IMR-90 (cell line): Measurements from ENCODE around the gene OR51B4. TPM values are rescaled to one million over a fixed set of nuclear protein-coding genes. Genes with fewer than 3 reads are reported as not detected.

ENCODE experiments used
- ATAC-seq: fragments of 200-7000 bp; cut with Tn5 transposase; 2 replicates; pipeline ENCODE4 v1.9.1; 2020; ENCODE audit warnings: low read depth, mild to moderate bottlenecking, moderate library complexity
- BruUV-seq: library from RNA; stranded (reverse); fragments of 400-500 nt; replicated peaks from 2 replicates; lab custom pipeline; 2021; lab: Mats Ljungman, UMichigan
- CTCF ChIA-PET: fragments of 300-600 bp; formaldehyde crosslinking; extraction: SDS; loops from one replicate; lab custom pipeline; 2021; ENCODE audit warnings: antibody characterized with exemption; lab: Yijun Ruan, JAX
- POLR2A ChIA-PET: fragments of 300-600 bp; sonication (Branson Sonifier 250); formaldehyde crosslinking; loops from one replicate; lab custom pipeline; 2022; ENCODE audit warnings: antibody characterized with exemption; ENCODE audit not compliant: unreplicated experiment; lab: Charles Lee
- DNase-seq: peaks from one replicate; pipeline ENCODE4 v3.0.0; 2013
- H2AFZ ChIP-seq: replicated peaks from 2 replicates; pipeline ENCODE3; 2013; ENCODE audit warnings: low read length, mild to moderate bottlenecking; ENCODE audit not compliant: poor library complexity
- H2AK5ac ChIP-seq: 2 replicates; pipeline ENCODE4 v1.6.1; 2013; ENCODE audit warnings: low read depth, low read length, inconsistent platforms
- H2AK9ac ChIP-seq: replicated peaks from 2 replicates; pipeline ENCODE3; 2013; ENCODE audit warnings: mild to moderate bottlenecking, low read depth, low read length, moderate library complexity; ENCODE audit not compliant: poor library complexity
- H2BK120ac ChIP-seq: 2 replicates; pipeline ENCODE4 v1.6.1; 2013; ENCODE audit warnings: low read depth, low read length, inconsistent platforms
- H2BK15ac ChIP-seq: 3 replicates; pipeline ENCODE4 v1.6.1; 2013; ENCODE audit warnings: low read depth, low read length, inconsistent platforms
- H2BK20ac ChIP-seq: 2 replicates; pipeline ENCODE4 v1.6.1; 2013; ENCODE audit warnings: low read depth, mild to moderate bottlenecking, inconsistent platforms, low read length, moderate library complexity
- H2BK5ac ChIP-seq: 2 replicates; pipeline ENCODE4 v1.6.1; 2013; ENCODE audit warnings: mild to moderate bottlenecking, low read depth, low read length, inconsistent platforms; ENCODE audit not compliant: poor library complexity, severe bottlenecking
- H3K14ac ChIP-seq: replicated peaks from 2 replicates; pipeline ENCODE4 v1.6.1; 2013; ENCODE audit warnings: low read depth, low read length, inconsistent platforms
- H3K18ac ChIP-seq: 2 replicates; pipeline ENCODE4 v1.6.1; 2013; ENCODE audit warnings: low read depth, low read length, control low read depth
- H3K23ac ChIP-seq: 2 replicates; pipeline ENCODE4 v1.6.1; 2013; ENCODE audit warnings: low read depth, low read length, inconsistent platforms
- H3K27ac ChIP-seq: 2 replicates; pipeline ENCODE4 v1.5.1; 2013; ENCODE audit warnings: mild to moderate bottlenecking, control low read depth, low read length; ENCODE audit not compliant: insufficient read depth
- H3K27me3 ChIP-seq: 2 replicates; pipeline ENCODE4 v1.6.1; 2013; ENCODE audit warnings: low read length; ENCODE audit not compliant: control insufficient read depth, insufficient read depth
- H3K36me3 ChIP-seq: 2 replicates; pipeline ENCODE4 v1.6.1; 2013; ENCODE audit warnings: low read length, mixed read lengths; ENCODE audit not compliant: control insufficient read depth, insufficient read depth
- H3K4ac ChIP-seq: 2 replicates; pipeline ENCODE4 v1.6.1; 2013; ENCODE audit warnings: low read depth, low read length, inconsistent platforms
- H3K4me1 ChIP-seq: 2 replicates; pipeline ENCODE4 v1.6.1; 2013; ENCODE audit warnings: low read length, mixed read lengths; ENCODE audit not compliant: control insufficient read depth, insufficient read depth
- H3K4me2 ChIP-seq: 2 replicates; pipeline ENCODE4 v1.6.1; 2013; ENCODE audit warnings: low read depth, mild to moderate bottlenecking, control low read depth, low read length, moderate library complexity
- H3K4me3 ChIP-seq: 2 replicates; pipeline ENCODE4 v1.5.1; 2013; ENCODE audit warnings: low read depth, mild to moderate bottlenecking, control low read depth, low read length, moderate library complexity; ENCODE audit not compliant: insufficient read depth
- H3K56ac ChIP-seq: 2 replicates; pipeline ENCODE4 v1.6.1; 2013; ENCODE audit warnings: low read length, inconsistent platforms; ENCODE audit not compliant: insufficient read depth; ENCODE audit errors: extremely low read depth
- H3K79me1 ChIP-seq, 2 experiments: 2 replicates each; pipeline ENCODE4 v1.6.1; 2013; ENCODE audit warnings: low read length in 2 of 2, inconsistent platforms in 1 of 2, low read depth in 1 of 2
- H3K9ac ChIP-seq: 2 replicates; pipeline ENCODE4 v1.6.1; 2013; ENCODE audit warnings: low read depth, low read length, control low read depth
- H3K9me1 ChIP-seq: 2 replicates; pipeline ENCODE4 v1.6.1; 2013; ENCODE audit warnings: low read length, inconsistent platforms; ENCODE audit not compliant: insufficient read depth
- H3K9me3 ChIP-seq: 2 replicates; pipeline ENCODE4 v1.6.1; 2013; ENCODE audit warnings: low read length; ENCODE audit not compliant: control insufficient read depth, insufficient read depth
- H4K20me1 ChIP-seq: 2 replicates; pipeline ENCODE4 v1.6.1; 2013; ENCODE audit warnings: low read length, inconsistent platforms; ENCODE audit not compliant: insufficient read depth
- H4K5ac ChIP-seq: 2 replicates; pipeline ENCODE4 v1.6.1; 2013; ENCODE audit warnings: mild to moderate bottlenecking, low read depth, low read length, control low read depth
- H4K8ac ChIP-seq, 2 experiments: 2 replicates each; pipeline ENCODE4 v1.6.1; 2013; ENCODE audit warnings: low read depth in 2 of 2, low read length in 2 of 2, control low read depth in 1 of 2, inconsistent platforms in 1 of 2
- H4K91ac ChIP-seq: 2 replicates; pipeline ENCODE4 v1.6.1; 2013; ENCODE audit warnings: low read depth, low read length, inconsistent platforms; ENCODE audit not compliant: insufficient read depth
- BHLHE40 ChIP-seq: fragments of 150-350 bp; IDR thresholded peaks from 2 replicates; pipeline ENCODE4 v1.6.1; 2016; ENCODE audit warnings: mild to moderate bottlenecking, low read depth, low read length
- CEBPB ChIP-seq: IDR thresholded peaks from 2 replicates; pipeline ENCODE4 v1.6.1; 2012; ENCODE audit warnings: low read depth, low read length, improper control_type of control experiment
- CHD1 ChIP-seq: IDR thresholded peaks from 2 replicates; pipeline ENCODE4 v1.6.1; 2012; ENCODE audit warnings: low read depth, low read length, improper control_type of control experiment
- CTCF ChIP-seq: conservative IDR thresholded peaks from 2 replicates; pipeline ENCODE4 v1.5.1; 2012; ENCODE audit warnings: mild to moderate bottlenecking, low read depth, low read length, improper control_type of control experiment
- MAZ ChIP-seq: IDR thresholded peaks from 2 replicates; pipeline ENCODE4 v1.6.1; 2012; ENCODE audit warnings: low read depth, mild to moderate bottlenecking, low read length, improper control_type of control experiment, moderate library complexity, borderline replicate concordance
- MXI1 ChIP-seq: IDR thresholded peaks from 2 replicates; pipeline ENCODE4 v1.6.1; 2012; ENCODE audit warnings: low read depth, mild to moderate bottlenecking, low read length, moderate library complexity, borderline replicate concordance
- NFE2L2 ChIP-seq: fragments of 150-350 bp; IDR thresholded peaks from 2 replicates; pipeline ENCODE4 v1.6.1; 2016; ENCODE audit warnings: low read depth, mild to moderate bottlenecking, low read length
- POLR2A ChIP-seq: IDR thresholded peaks from 2 replicates; pipeline ENCODE4 v1.6.1; 2012; ENCODE audit warnings: mild to moderate bottlenecking, low read depth, low read length
- RAD21 ChIP-seq: IDR thresholded peaks from 2 replicates; pipeline ENCODE4 v1.6.1; 2012; ENCODE audit warnings: low read length, improper control_type of control experiment
- RCOR1 ChIP-seq: IDR thresholded peaks from 2 replicates; pipeline ENCODE4 v1.6.1; 2012; ENCODE audit warnings: mild to moderate bottlenecking, low read length, improper control_type of control experiment; ENCODE audit not compliant: insufficient replicate concordance
- RFX5 ChIP-seq: IDR thresholded peaks from 2 replicates; pipeline ENCODE4 v1.8.0; 2012; ENCODE audit warnings: low read depth, mild to moderate bottlenecking, low read length, moderate library complexity
- SMC3 ChIP-seq: fragments of 150-350 bp; IDR thresholded peaks from 2 replicates; pipeline ENCODE4 v1.6.1; 2016; ENCODE audit warnings: low read depth, mild to moderate bottlenecking, antibody characterized with exemption, low read length, moderate library complexity
- USF2 ChIP-seq: fragments of 150-350 bp; IDR thresholded peaks from 2 replicates; pipeline ENCODE4 v1.6.1; 2017; ENCODE audit warnings: mild to moderate bottlenecking, antibody characterized with exemption, low read length, low read depth
- WGBS, 2 experiments: methylation state at CpG; one replicate each; pipeline versions ENCODE4 v1.1.5 to v1.1.7; 2013; ENCODE audit warnings: missing lambda C conversion rate in 2 of 2; ENCODE audit not compliant: insufficient read length in 1 of 2; ENCODE audit errors: extremely low coverage in 2 of 2; 5-methylcytosine and 5-hydroxymethylcytosine counted together
- dilution Hi-C: fragments of 300-500 bp; cut with HindIII; formaldehyde crosslinking; loops from one replicate; pipeline ENCODE4 v1.14.3; 2018; ENCODE audit warnings: low sequenced_read_pairs; ENCODE audit not compliant: unreplicated experiment
- in situ Hi-C: fragments of 300-500 bp; cut with MboI; formaldehyde crosslinking; loops from 3 replicates; pipeline ENCODE4 v1.14.3; 2019; ENCODE audit warnings: low sequenced_read_pairs, inconsistent platforms, mixed read lengths
- intact Hi-C: fragments of 100-400 bp; cut with micrococcal nuclease; formaldehyde crosslinking; loops from 2 replicates; pipeline ENCODE4 v1.10.0; 2022
- polyA plus RNA-seq, 3 experiments: library from polyadenylated mRNA; depleted of rRNA; stranded (reverse); fragments of >200 nt; gene quantifications; 2 replicates each; pipeline ENCODE4 v1.2.3, GENCODE V29; 2012; ENCODE audit warnings: low replicate concordance in 1 of 3
- total RNA-seq: library from RNA; depleted of rRNA; stranded (reverse); fragments of >200 nt; gene quantifications from 2 replicates; pipeline ENCODE4 v1.2.3, GENCODE V29; 2012

OR51B4 gene
- total and polyA plus RNA-seq, 2 of the 4 experiments (the other 2 are of a cell fraction): not detected

GRCh38 chr11:5257296-5257695 lies 44.5 kb downstream of the OR51B4 start:
- no peak overlapping the region for H4K5ac ChIP-seq
- H4K20me1 ChIP-seq: no peaks in the 10 kb centered on the region
- ChIA-PET CTCF (interaction anchor here (0.6 kb wide), 1 partner anchor 15 kb away, joined by 3 read pairs; no protein-coding TSS in a partner anchor), POLR2A (no interaction called here)
- H4K91ac ChIP-seq: no peak overlapping the region
- H4K8ac ChIP-seq: no peak overlapping the region
- DNase-seq: no peak
- H3K27ac ChIP-seq: no peak overlapping the region
- TF ChIP-seq CEBPB (no peak), RFX5 (no peak), MXI1 (no peak), RAD21 (no peak), MAZ (no peak), USF2 (no peak), CHD1 (no peak), SMC3 (no peak), BHLHE40 (no peak), CTCF (no peak), RCOR1 (no peak), NFE2L2 (no peak), POLR2A (no peak)
- H3K18ac ChIP-seq: no peak overlapping the region
- no peak overlapping the region for H2AK5ac ChIP-seq
- intact Hi-C loops: no loop called here
- H3K36me3 ChIP-seq: no peaks in the 10 kb centered on the region
- WGBS, 2 experiments: 17% methylated on average over 1 of the region's 2 CpGs; no CpG with 5 or more reads in 1 of the 2 experiments
- H3K14ac ChIP-seq: no peak overlapping the region
- no peak overlapping the region for H2BK5ac ChIP-seq
- no peak overlapping the region for H2BK15ac ChIP-seq
- H3K79me1 ChIP-seq: no peaks in the 10 kb centered on the region
- no peak overlapping the region for H3K4ac ChIP-seq
- no peak overlapping the region for H2AFZ ChIP-seq
- H3K27me3 ChIP-seq: no peaks in the 10 kb centered on the region
- no peaks in the 10 kb centered on the region for H3K4me1 ChIP-seq
- H3K4me3 ChIP-seq: no peak overlapping the region
- no peak overlapping the region for H3K9ac ChIP-seq
- H2BK120ac ChIP-seq: no peak overlapping the region
- no TSS peak for BruUV-seq
- 0 out of 2 replicates have a peak, but pooled peaks cover 2% of the 10 kb centered on the region for H3K9me3 ChIP-seq
- no peak overlapping the region for H3K4me2 ChIP-seq
- no peak overlapping the region for H3K56ac ChIP-seq
- no peaks in the 10 kb centered on the region for H3K9me1 ChIP-seq
- no peak overlapping the region for H2AK9ac ChIP-seq
- H3K23ac ChIP-seq: no peak overlapping the region
- no peak overlapping the region; the same call in 1 of the 2 replicates for H2BK20ac ChIP-seq
- dilution Hi-C loops: no loop called here
- ATAC-seq: no peak
- in situ Hi-C loops: no loop called here
